ENCODE results near the gene TAS2R1.

The TAS2R1 gene

GRCh38 chr5:9625286-9625685 is 4.9 kb downstream of the TAS2R1 start:
- Histone ChIP-seq H2AFZ (ENCODE audit: insufficient read depth, low read length, poor library complexity) (no peak overlapping the region), H3K23ac (ENCODE audit: low read length) (no peak overlapping the region)
- DNase-seq: no peak

GRCh38 chr5:9624196-9624947 is 5.8 kb downstream of the TAS2R1 start:
- H2BK12ac ChIP-seq (ENCODE audit: low read length): peak overlapping the region; percentile 37
- peak overlapping the region; percentile 11 for H3K18ac ChIP-seq (ENCODE audit: low read length)
- H3K9me3 ChIP-seq (ENCODE audit: insufficient read depth, low read depth, low read length): no peaks in the 10 kb centered on the region
- peak overlapping the region; percentile 21 for H2BK120ac ChIP-seq (ENCODE audit: insufficient read depth, low read length, poor library complexity)
- H3K23ac ChIP-seq (ENCODE audit: low read length): no peak overlapping the region
- DNase-seq: peak in 1 of 2 donors; percentile 13
- H2AK5ac ChIP-seq (ENCODE audit: low read length): no peak overlapping the region
- peak overlapping the region; percentile 23 for H3K4ac ChIP-seq (ENCODE audit: low read depth, low read length)
- H3K36me3 ChIP-seq (ENCODE audit: control insufficient read depth in 1 of 2, insufficient read depth in 2 of 2, low read length in 2 of 2): no peaks in the 10 kb centered on the region
- WGBS (ENCODE audit: extremely low coverage, insufficient coverage, insufficient read length): no CpG with 5 or more reads among the region's 5 CpGs
- peak overlapping the region; percentile 44 for H3K14ac ChIP-seq (ENCODE audit: low read length)
- H2AFZ ChIP-seq (ENCODE audit: insufficient read depth, low read length, poor library complexity): no peak overlapping the region
- no peaks in the 10 kb centered on the region for H3K27me3 ChIP-seq (ENCODE audit: insufficient read depth, low read length)
- peak overlapping the region; percentile 36 for H4K8ac ChIP-seq (ENCODE audit: low read depth, low read length)
- H3K4me3 ChIP-seq (ENCODE audit: low read depth, low read length): no peak overlapping the region
- no peaks in the 10 kb centered on the region for H3K79me2 ChIP-seq (ENCODE audit: control insufficient read depth, insufficient read depth, low read length, poor library complexity)
- peak overlapping the region; percentile 64 for H4K91ac ChIP-seq (ENCODE audit: low read depth, low read length)
- H3K4me1 ChIP-seq (ENCODE audit: control insufficient read depth in 1 of 2, insufficient read depth in 2 of 2, low read length in 2 of 2): peaks cover 15 to 21% of the 10 kb centered on the region in 2 experiments
- H4K12ac ChIP-seq (ENCODE audit: low read depth, low read length): no peak overlapping the region
- peak overlapping the region; percentile 82 for H3K27ac ChIP-seq (ENCODE audit: low read depth, low read length)
- H3K4me2 ChIP-seq (ENCODE audit: low read length): no peak overlapping the region
- no peak overlapping the region for H3K9ac ChIP-seq (ENCODE audit: low read length)
- H2BK5ac ChIP-seq (ENCODE audit: low read depth, low read length, poor library complexity): peak overlapping the region; percentile 55
- H3K79me1 ChIP-seq (ENCODE audit: low read length): peaks cover 21% of the 10 kb centered on the region

More at GRCh38 chr5:9625286-9625685, 4.9 kb downstream of the TAS2R1 start:
- Histone ChIP-seq H2BK120ac (ENCODE audit: insufficient read depth, low read length, poor library complexity) (no peak overlapping the region), H3K27ac (ENCODE audit: low read depth, low read length) (no peak overlapping the region), H4K91ac (ENCODE audit: low read depth, low read length) (no peak overlapping the region), H3K4ac (ENCODE audit: low read depth, low read length) (no peak overlapping the region), H4K8ac (ENCODE audit: low read depth, low read length) (no peak overlapping the region), H3K79me1 (ENCODE audit: low read length) (peaks cover 17% of the 10 kb centered on the region), H3K18ac (ENCODE audit: low read length) (no peak overlapping the region), H4K12ac (ENCODE audit: low read depth, low read length) (no peak overlapping the region), H3K4me3 (ENCODE audit: low read depth, low read length) (no peak overlapping the region), H3K9me3 (ENCODE audit: insufficient read depth, low read depth, low read length) (no peaks in the 10 kb centered on the region), H2AK5ac (ENCODE audit: low read length) (no peak overlapping the region), H3K9ac (ENCODE audit: low read length) (no peak overlapping the region), H2BK5ac (ENCODE audit: low read depth, low read length, poor library complexity) (no peak overlapping the region), H3K27me3 (ENCODE audit: insufficient read depth, low read length) (no peaks in the 10 kb centered on the region), H3K4me1 (ENCODE audit: control insufficient read depth in 1 of 2, insufficient read depth in 2 of 2, low read length in 2 of 2) (peaks cover 12 to 16% of the 10 kb centered on the region in 2 experiments), H2BK12ac (ENCODE audit: low read length) (no peak overlapping the region), H3K14ac (ENCODE audit: low read length) (no peak overlapping the region), H3K36me3 (ENCODE audit: control insufficient read depth in 1 of 2, insufficient read depth in 2 of 2, low read length in 2 of 2) (no peaks in the 10 kb centered on the region), H3K79me2 (ENCODE audit: control insufficient read depth, insufficient read depth, low read length, poor library complexity) (no peaks in the 10 kb centered on the region), H3K4me2 (ENCODE audit: low read length) (no peak overlapping the region)
- no CpG with 5 or more reads among the region's 5 CpGs for WGBS (ENCODE audit: extremely low coverage, insufficient coverage, insufficient read length)

- peak overlapping the region; percentile 62 for H3K14ac ChIP-seq (ENCODE audit: low read length)
- H3K79me1 ChIP-seq (ENCODE audit: low read length): peaks cover 25% of the 10 kb centered on the region
- H3K79me2 ChIP-seq (ENCODE audit: control insufficient read depth, insufficient read depth, low read length, poor library complexity): no peaks in the 10 kb centered on the region
- H2AK5ac ChIP-seq (ENCODE audit: low read length): peak overlapping the region; percentile 45
- peak overlapping the region; percentile 55 for H2BK5ac ChIP-seq (ENCODE audit: low read depth, low read length, poor library complexity)
- whole genome bisulfite sequencing (ENCODE audit: extremely low coverage, insufficient coverage, insufficient read length): no CpG with 5 or more reads among the region's 4 CpGs
- H3K4me2 ChIP-seq (ENCODE audit: low read length): no peak overlapping the region
- no peaks in the 10 kb centered on the region for H3K36me3 ChIP-seq (ENCODE audit: control insufficient read depth in 1 of 2, insufficient read depth in 2 of 2, low read length in 2 of 2)
- H3K23ac ChIP-seq (ENCODE audit: low read length): no peak overlapping the region
- H2BK120ac ChIP-seq (ENCODE audit: insufficient read depth, low read length, poor library complexity): peak overlapping the region; percentile 16
- H4K8ac ChIP-seq (ENCODE audit: low read depth, low read length): peak overlapping the region; percentile 36
- no peak overlapping the region for H2AFZ ChIP-seq (ENCODE audit: insufficient read depth, low read length, poor library complexity)
- H3K4me3 ChIP-seq (ENCODE audit: low read depth, low read length): no peak overlapping the region
- no peaks in the 10 kb centered on the region for H3K9me3 ChIP-seq (ENCODE audit: insufficient read depth, low read depth, low read length)
- H4K91ac ChIP-seq (ENCODE audit: low read depth, low read length): peak overlapping the region; percentile 64
- H3K27ac ChIP-seq (ENCODE audit: low read depth, low read length): peak overlapping the region; percentile 82
- H3K9ac ChIP-seq (ENCODE audit: low read length): no peak overlapping the region
- H3K4me1 ChIP-seq (ENCODE audit: control insufficient read depth in 1 of 2, insufficient read depth in 2 of 2, low read length in 2 of 2): peaks cover 19 to 26% of the 10 kb centered on the region in 2 experiments
- no peak overlapping the region for H3K4ac ChIP-seq (ENCODE audit: low read depth, low read length)
- peak overlapping the region; percentile 30 for H3K18ac ChIP-seq (ENCODE audit: low read length)
- H4K12ac ChIP-seq (ENCODE audit: low read depth, low read length): no peak overlapping the region
- H3K27me3 ChIP-seq (ENCODE audit: insufficient read depth, low read length): no peaks in the 10 kb centered on the region
- peak overlapping the region; percentile 74 for H2BK12ac ChIP-seq (ENCODE audit: low read length)
- no peak for DNase-seq
These were observed 6.5 kb downstream of the TAS2R1 start for GRCh38 chr5:9623661-9624060.

- Histone ChIP-seq H2AFZ (ENCODE audit: insufficient read depth, low read length, poor library complexity) (no peak overlapping the region), H2BK5ac (ENCODE audit: low read depth, low read length, poor library complexity) (peak overlapping the region; percentile 7), H3K4me2 (ENCODE audit: low read length) (no peak overlapping the region), H3K4me3 (ENCODE audit: low read depth, low read length) (no peak overlapping the region), H4K91ac (ENCODE audit: low read depth, low read length) (peak overlapping the region; percentile 16), H3K36me3 (ENCODE audit: control insufficient read depth in 1 of 2, insufficient read depth in 2 of 2, low read length in 2 of 2) (no peaks in the 10 kb centered on the region), H3K14ac (ENCODE audit: low read length) (peak overlapping the region; percentile 21), H3K4ac (ENCODE audit: low read depth, low read length) (no peak overlapping the region), H2BK120ac (ENCODE audit: insufficient read depth, low read length, poor library complexity) (peak overlapping the region; percentile 50), H3K27ac (ENCODE audit: low read depth, low read length) (peak overlapping the region; percentile 82), H3K79me1 (ENCODE audit: low read length) (peaks cover 32% of the 10 kb centered on the region), H3K79me2 (ENCODE audit: control insufficient read depth, insufficient read depth, low read length, poor library complexity) (peaks cover 2% of the 10 kb centered on the region), H3K27me3 (ENCODE audit: insufficient read depth, low read length) (no peaks in the 10 kb centered on the region), H4K12ac (ENCODE audit: low read depth, low read length) (no peak overlapping the region), H2AK5ac (ENCODE audit: low read length) (peak overlapping the region; percentile 20), H3K18ac (ENCODE audit: low read length) (peak overlapping the region; percentile 36), H2BK12ac (ENCODE audit: low read length) (peak overlapping the region; percentile 19), H3K9ac (ENCODE audit: low read length) (no peak overlapping the region), H3K9me3 (ENCODE audit: insufficient read depth, low read depth, low read length) (no peaks in the 10 kb centered on the region), H3K23ac (ENCODE audit: low read length) (no peak overlapping the region), H3K4me1 (ENCODE audit: control insufficient read depth in 1 of 2, insufficient read depth in 2 of 2, low read length in 2 of 2) (peaks cover 23 to 30% of the 10 kb centered on the region in 2 experiments), H4K8ac (ENCODE audit: low read depth, low read length) (no peak overlapping the region)
- no peak for DNase-seq
- no CpG with 5 or more reads among the region's 5 CpGs for WGBS (ENCODE audit: extremely low coverage, insufficient coverage, insufficient read length)
These were observed 7.2 kb downstream of the TAS2R1 start for GRCh38 chr5:9622971-9623421.

Measured in trophoblast cell (in vitro differentiated cells and primary cell).